GM12891 (cell line): Measurements from ENCODE around the gene LEMD3.

Source experiments
- PAX5 ChIP-seq: IDR thresholded peaks from 2 replicates; pipeline ENCODE4 v1.6.1; 2011; ENCODE audit warnings: low read length, moderate library complexity, mild to moderate bottlenecking; ENCODE audit not compliant: insufficient read depth, severe bottlenecking
- POLR2A ChIP-seq: IDR thresholded peaks from 2 replicates; pipeline ENCODE4 v1.6.1; 2011; ENCODE audit warnings: low read depth, low read length, control low read depth
- POLR2AphosphoS5 ChIP-seq: IDR thresholded peaks from 2 replicates; pipeline ENCODE4 v1.6.1; 2011; ENCODE audit warnings: low read depth, low read length, control low read depth
- SPI1 ChIP-seq: IDR thresholded peaks from 2 replicates; pipeline ENCODE4 v1.6.1; 2011; ENCODE audit warnings: low read depth, low read length, control low read depth
- TAF1 ChIP-seq: IDR thresholded peaks from 2 replicates; pipeline ENCODE4 v1.6.1; 2011; ENCODE audit warnings: low read depth, low read length, control low read depth

GRCh38 chr12:65277994-65278575 lies 108.7 kb downstream of the LEMD3 start:
- no peak for TF ChIP-seq POLR2AphosphoS5
- TF ChIP-seq TAF1 = no peak
- TF ChIP-seq POLR2A = no peak
- TF ChIP-seq PAX5 = no peak
- TF ChIP-seq SPI1 = no peak
